ENCODE data around the gene ACE.

Gene ACE

GRCh38 chr17:63504261-63504660, 27.4 kb downstream of the ACE start:
- no peak for TF ChIP-seq CTCF (conservative IDR thresholded peaks at IDR 0.05; ENCODE audit: low read depth)
- no peak overlapping the region for H3K27ac ChIP-seq
- no peak for DNase-seq (ENCODE audit: low spot score)
- ChIA-PET CTCF (interaction anchor here (0.6 to 1.0 kb wide), 2 partner anchors 79 to 268 kb away, joined by 3 to 5 read pairs; no protein-coding TSS in a partner anchor), POLR2A (ENCODE audit: low non-redundant PET) (no interaction called here)

GRCh38 chr17:63505341-63505740, 28.5 kb downstream of the ACE start:
- H3K27ac ChIP-seq = no peak overlapping the region
- TF ChIP-seq CTCF (conservative IDR thresholded peaks at IDR 0.05; ENCODE audit: low read depth) = no peak
- ChIA-PET CTCF (no interaction called here), POLR2A (ENCODE audit: low non-redundant PET) (no interaction called here)
- DNase-seq (ENCODE audit: low spot score) = no peak

- TF ChIP-seq CTCF (conservative IDR thresholded peaks at IDR 0.05; ENCODE audit: low read depth) = no peak
- no peak overlapping the region for H3K27ac ChIP-seq
- no peak for DNase-seq (ENCODE audit: low spot score)
- ChIA-PET POLR2A (ENCODE audit: low non-redundant PET) (no interaction called here), CTCF (no interaction called here)
Measured at GRCh38 chr17:63506627-63507026, 29.8 kb downstream of the ACE start.

GRCh38 chr17:63511331-63511730, 34.5 kb downstream of the ACE start:
- DNase-seq (ENCODE audit: low spot score) = no peak
- ChIA-PET POLR2A (ENCODE audit: low non-redundant PET) (no interaction called here), CTCF (no interaction called here)
- no peak overlapping the region for H3K27ac ChIP-seq
- no peak for TF ChIP-seq CTCF (conservative IDR thresholded peaks at IDR 0.05; ENCODE audit: low read depth)

GRCh38 chr17:63512388-63512787, 35.5 kb downstream of the ACE start:
- ChIA-PET POLR2A (ENCODE audit: low non-redundant PET) (interaction anchor here (0.5 kb wide), 1 partner anchor 26 kb away, joined by 3 read pairs; no protein-coding TSS in a partner anchor), CTCF (no interaction called here)
- DNase-seq (ENCODE audit: low spot score) = no peak
- TF ChIP-seq CTCF (conservative IDR thresholded peaks at IDR 0.05; ENCODE audit: low read depth) = no peak
- H3K27ac ChIP-seq = no peak overlapping the region

GRCh38 chr17:63512896-63513644, 36.2 kb downstream of the ACE start:
- ChIA-PET CTCF (interaction anchor here (0.6 kb wide), 1 partner anchor 1715 kb away, joined by 3 read pairs; no protein-coding TSS in a partner anchor), POLR2A (ENCODE audit: low non-redundant PET) (no interaction called here)
- no peak for TF ChIP-seq CTCF (conservative IDR thresholded peaks at IDR 0.05; ENCODE audit: low read depth)
- no peak for DNase-seq (ENCODE audit: low spot score)
- no peak overlapping the region for H3K27ac ChIP-seq
